AG04450 (cell line): Measurements from ENCODE around the gene TMEM72. TPM values are rescaled to one million over a fixed set of nuclear protein-coding genes. Genes with fewer than 3 reads are reported as not detected.

Experiments
- CTCF ChIA-PET: fragments of 300-600, 350-600 bp; formaldehyde crosslinking; extraction: SDS; loops from one replicate; lab custom pipeline; 2022; ENCODE audit warnings: antibody characterized with exemption, inconsistent platforms; lab: Charles Lee
- POLR2A ChIA-PET: fragments of 350-600 bp; formaldehyde crosslinking; extraction: SDS; loops from one replicate; lab custom pipeline; 2021; ENCODE audit warnings: antibody characterized with exemption, inconsistent platforms; lab: Yijun Ruan, JAX
- DNase-seq: peaks from one replicate; pipeline ENCODE4 v3.0.0-alpha.2; 2011; ENCODE audit warnings: low read depth, low spot score
- H3K27ac ChIP-seq: one replicate; pipeline ENCODE4 v1.5.1; 2012; ENCODE audit warnings: low read depth, low read length, control low read depth
- H3K27me3 ChIP-seq: one replicate; pipeline ENCODE4 v1.6.0; 2012; ENCODE audit warnings: low read length; ENCODE audit not compliant: control insufficient read depth, insufficient read depth
- H3K4me3 ChIP-seq: 2 replicates; pipeline ENCODE4 v1.5.1; 2011; ENCODE audit warnings: mild to moderate bottlenecking, low read depth, low read length, control low read depth
- H3K9me3 ChIP-seq: 2 replicates; pipeline ENCODE4 v1.5.1; 2012; ENCODE audit warnings: low read length; ENCODE audit not compliant: control insufficient read depth, insufficient read depth
- CTCF ChIP-seq: IDR thresholded peaks from 2 replicates; pipeline ENCODE4 v1.5.1; 2011; ENCODE audit warnings: low read depth, low read length, control low read depth, inconsistent platforms
- polyA plus RNA-seq: library from polyadenylated mRNA; depleted of rRNA; stranded (reverse); fragments of >200 nt; gene quantifications from 2 replicates; pipeline ENCODE4 v1.2.3, GENCODE V29; 2011

TMEM72 gene
- polyA plus RNA-seq, 1 experiment, result not detected

GRCh38 chr10:44949915-44950314 is 38.8 kb downstream of the TMEM72 start:
- no peak overlapping the region for H3K27ac ChIP-seq
- no peaks in the 10 kb centered on the region for H3K9me3 ChIP-seq
- POLR2A ChIA-PET, result no interaction called here
- no peak for DNase-seq
- CTCF ChIA-PET, result interaction anchor here (0.8 to 1.6 kb wide), 4 partner anchors 13 to 45 kb away, joined by 3 to 5 read pairs (median 3); no protein-coding TSS in a partner anchor
- no peak for TF ChIP-seq CTCF
- H3K4me3 ChIP-seq, result no peak overlapping the region
- peaks cover 2% of the 10 kb centered on the region for H3K27me3 ChIP-seq

- Histone ChIP-seq H3K4me3 (no peak overlapping the region), H3K27ac (no peak overlapping the region), H3K9me3 (no peaks in the 10 kb centered on the region), H3K27me3 (peaks cover 2% of the 10 kb centered on the region)
- DNase-seq, result no peak
- CTCF ChIA-PET, result interaction anchor here (0.8 to 1.6 kb wide), 4 partner anchors 12 to 44 kb away, joined by 3 to 5 read pairs (median 3); no protein-coding TSS in a partner anchor
- POLR2A ChIA-PET, result no interaction called here
- TF ChIP-seq CTCF, result no peak
Measured at GRCh38 chr10:44950326-44951225, 39.4 kb downstream of the TMEM72 start.

- CTCF ChIA-PET, result interaction anchor here (0.8 to 2.2 kb wide), 2 partner anchors 15 to 20 kb away, joined by 3 to 8 read pairs; no protein-coding TSS in a partner anchor
- Histone ChIP-seq H3K9me3 (no peaks in the 10 kb centered on the region), H3K27me3 (peaks cover 2% of the 10 kb centered on the region), H3K27ac (no peak overlapping the region), H3K4me3 (no peak overlapping the region)
- POLR2A ChIA-PET, result interaction anchor here (1.6 kb wide), 1 partner anchor 29 kb away, joined by 3 read pairs; no protein-coding TSS in a partner anchor
- DNase-seq, result no peak
- TF ChIP-seq CTCF, result no peak
Measured at GRCh38 chr10:44951576-44952226, 40.6 kb downstream of the TMEM72 start.

GRCh38 chr10:44952779-44953231 is 41.7 kb downstream of the TMEM72 start:
- Histone ChIP-seq H3K27me3 (peaks cover 2% of the 10 kb centered on the region), H3K4me3 (no peak overlapping the region), H3K27ac (no peak overlapping the region), H3K9me3 (no peaks in the 10 kb centered on the region)
- DNase-seq, result no peak
- ChIA-PET CTCF (interaction anchor here (0.8 to 2.2 kb wide), 3 partner anchors 14 to 21 kb away, joined by 3 to 8 read pairs (median 5); no protein-coding TSS in a partner anchor), POLR2A (interaction anchor here (1.6 kb wide), 1 partner anchor 28 kb away, joined by 3 read pairs; no protein-coding TSS in a partner anchor)
- no peak for TF ChIP-seq CTCF
